T-helper 2 cell treated with Interferon-gamma antibody and Interleukin-4, amounts not matched to agents 5 μg/mL and 100 μg/mL, for 36 hours (primary cell): Measurements from ENCODE around the gene ATCAY.

Source experiments
- DNase-seq: peaks from one replicate; pipeline ENCODE4 v3.0.0; 2021; ENCODE audit warnings: low spot score
- H3K27ac Mint-ChIP-seq: one replicate; pipeline ENCODE4 v1.8.0; 2021; ENCODE audit warnings: mild to moderate bottlenecking, mixed read lengths
- H3K27me3 Mint-ChIP-seq: one replicate; pipeline ENCODE4 v1.8.0; 2021; ENCODE audit warnings: low read depth, mixed read lengths
- H3K36me3 Mint-ChIP-seq: one replicate; pipeline ENCODE4 v1.8.0; 2021; ENCODE audit warnings: low read depth, mixed read lengths
- H3K4me1 Mint-ChIP-seq: one replicate; pipeline ENCODE4 v1.8.0; 2021; ENCODE audit warnings: low read depth, mixed read lengths
- H3K4me3 Mint-ChIP-seq: one replicate; pipeline ENCODE4 v1.8.0; 2022; ENCODE audit warnings: mild to moderate bottlenecking, moderate library complexity, mixed read lengths
- H3K9me3 Mint-ChIP-seq: one replicate; pipeline ENCODE4 v1.8.0; 2021; ENCODE audit warnings: mixed read lengths

Gene ATCAY

DNA sequence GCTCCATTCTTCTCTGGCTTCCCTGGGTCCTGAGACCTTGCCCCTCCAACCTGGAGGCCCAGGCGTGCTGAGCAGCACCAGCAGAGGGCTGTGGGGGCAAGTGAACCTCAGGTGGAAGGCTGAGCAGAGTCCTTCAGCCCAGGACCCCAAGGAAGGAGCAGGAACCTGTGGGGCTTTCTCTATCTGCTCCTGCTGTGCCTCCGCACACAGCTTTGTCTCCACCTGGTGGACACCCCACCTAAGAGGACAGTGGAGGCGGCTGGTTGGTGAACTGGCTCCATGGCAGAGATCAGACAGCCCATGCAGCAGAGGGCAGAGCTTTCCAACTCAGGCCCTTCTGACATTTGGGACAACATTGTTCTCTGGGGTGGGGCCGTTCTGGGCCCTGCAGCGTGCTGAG is 31.4 kb upstream of the ATCAY start:
- Mint-ChIP-seq H3K4me1 (no peaks in the 10 kb centered on the region), H3K27me3 (no peaks in the 10 kb centered on the region), H3K36me3 (peaks cover 3% of the 10 kb centered on the region), H3K27ac (no peak overlapping the region), H3K9me3 (peaks cover 18% of the 10 kb centered on the region), H3K4me3 (no peak overlapping the region)
- DNase-seq: no peak

DNA sequence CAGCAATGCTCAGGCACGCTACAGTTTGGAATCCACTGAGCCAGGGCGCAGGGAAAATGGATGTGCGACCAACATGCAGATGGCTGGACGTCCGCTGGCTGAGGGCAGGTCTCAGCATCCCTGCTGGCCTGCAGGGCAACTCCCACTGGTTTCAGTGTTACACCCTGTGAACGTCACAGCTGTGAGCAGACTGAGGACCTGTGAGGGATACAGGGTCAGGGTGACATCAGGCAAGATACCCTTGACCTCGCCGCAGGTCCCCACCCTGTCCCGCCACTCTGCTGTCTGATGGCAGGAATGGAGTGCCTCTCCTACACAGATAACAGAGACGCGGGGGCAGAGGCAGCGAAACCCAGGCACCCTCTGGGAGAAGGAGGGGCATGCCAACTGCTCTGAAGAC is 30.7 kb upstream of the ATCAY start:
- Mint-ChIP-seq H3K9me3 (peaks cover 18% of the 10 kb centered on the region), H3K27ac (no peak overlapping the region)

DNA sequence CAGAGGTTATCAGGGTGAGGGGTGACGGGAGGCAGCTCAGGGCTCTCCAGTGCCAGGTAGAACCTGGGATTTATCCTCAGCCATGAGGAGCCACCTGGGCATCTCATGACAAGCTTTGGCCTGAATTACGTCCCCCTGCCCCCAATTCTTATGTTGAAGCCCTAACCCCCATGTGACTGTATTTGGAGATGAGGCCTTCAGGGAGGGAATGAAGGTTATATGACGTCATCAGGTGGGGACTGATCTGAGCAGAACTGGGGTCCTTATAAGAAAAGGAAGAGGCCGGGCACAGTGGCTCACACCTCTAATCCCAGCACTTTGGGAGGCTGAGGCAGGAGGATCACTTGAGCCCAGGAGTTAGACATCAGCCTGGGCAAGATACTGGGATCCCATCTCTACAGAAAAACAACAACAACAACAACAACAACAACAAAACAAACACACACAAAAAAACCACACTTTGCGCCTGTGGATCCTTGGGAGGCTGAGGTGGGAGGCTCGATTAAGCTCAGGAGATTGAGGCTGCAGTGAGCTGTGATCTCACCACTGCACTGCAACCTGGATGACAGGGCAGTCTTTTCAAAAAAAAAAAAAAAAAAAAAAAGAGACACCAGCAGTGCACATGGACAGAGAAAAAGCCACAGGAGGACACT is 30.0 kb upstream of the ATCAY start:
- H3K4me3 Mint-ChIP-seq: no peak overlapping the region
- no peaks in the 10 kb centered on the region for H3K27me3 Mint-ChIP-seq
- peaks cover 3% of the 10 kb centered on the region for H3K36me3 Mint-ChIP-seq
- peaks cover 18% of the 10 kb centered on the region for H3K9me3 Mint-ChIP-seq
- H3K27ac Mint-ChIP-seq: no peak overlapping the region
- H3K4me1 Mint-ChIP-seq: no peaks in the 10 kb centered on the region
- DNase-seq: no peak

More for the DNA sequence above, 30.7 kb upstream of the ATCAY start:
- Mint-ChIP-seq H3K4me1 (no peaks in the 10 kb centered on the region), H3K4me3 (no peak overlapping the region), H3K36me3 (peaks cover 3% of the 10 kb centered on the region), H3K27me3 (no peaks in the 10 kb centered on the region)
- DNase-seq: no peak

DNA sequence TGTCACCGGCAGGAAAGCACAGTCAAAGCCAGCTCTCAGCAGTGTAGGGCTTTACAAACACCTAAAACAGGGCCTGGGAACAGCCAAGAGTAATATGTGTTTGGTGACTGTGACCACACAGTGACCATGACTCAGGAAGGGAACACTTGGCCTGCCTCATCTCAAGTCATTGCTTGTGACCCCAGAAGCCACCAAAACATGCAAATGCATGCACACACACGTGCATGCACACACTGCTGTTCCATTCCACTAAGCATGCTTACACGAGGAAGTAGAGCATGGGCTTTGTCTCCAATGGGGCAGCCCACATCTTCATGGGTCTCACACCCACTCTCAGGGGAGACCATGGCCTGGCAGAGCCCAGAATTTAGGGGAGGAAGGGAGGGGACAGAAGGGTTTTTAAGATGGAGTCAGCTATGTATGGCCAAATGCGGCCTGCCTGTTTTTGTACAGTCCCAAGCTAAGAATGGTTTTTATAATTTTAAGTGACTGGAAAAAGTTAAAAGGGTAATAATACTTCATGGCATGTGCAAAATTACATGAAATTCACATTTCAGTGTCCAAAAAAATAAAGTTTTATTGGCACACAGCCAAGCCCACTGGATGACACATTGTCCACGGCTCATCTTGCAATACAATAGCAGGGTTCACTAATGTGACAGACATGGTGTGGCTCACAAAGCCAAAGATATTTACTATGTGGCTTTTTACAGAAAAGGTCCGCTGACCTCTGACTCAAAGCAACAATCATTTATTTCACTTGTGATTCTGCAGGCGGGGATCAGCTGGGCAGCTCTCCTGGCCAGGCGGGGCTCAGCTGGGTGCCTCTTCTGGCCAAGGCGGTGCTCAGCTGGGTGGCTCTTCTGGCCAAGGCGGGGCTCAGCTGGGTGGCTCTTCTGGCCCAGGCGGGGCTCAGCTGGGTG is 29.0 kb upstream of the ATCAY start:
- H3K27me3 Mint-ChIP-seq: no peaks in the 10 kb centered on the region
- H3K27ac Mint-ChIP-seq: no peak overlapping the region

DNA sequence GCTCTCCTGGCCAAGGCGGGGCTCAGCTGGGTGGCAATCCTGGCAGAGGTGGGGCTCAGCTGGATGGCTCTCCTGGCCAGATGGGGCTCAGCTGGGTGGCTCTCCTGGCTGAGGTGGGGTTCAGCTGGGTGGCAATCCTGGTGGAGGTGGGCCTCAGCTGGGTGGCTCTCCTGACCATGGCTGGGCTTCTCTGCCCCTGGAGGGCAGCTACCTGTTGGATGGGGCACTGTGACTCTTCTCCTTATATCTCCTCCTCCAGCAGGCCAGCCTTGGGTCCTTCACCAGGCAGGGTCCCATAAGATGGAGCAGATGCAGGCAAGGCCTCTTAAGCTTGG is 28.3 kb upstream of the ATCAY start:
- H3K4me3 Mint-ChIP-seq: no peak overlapping the region
- peaks cover 3% of the 10 kb centered on the region for H3K36me3 Mint-ChIP-seq
- no peak for DNase-seq
- no peaks in the 10 kb centered on the region for H3K27me3 Mint-ChIP-seq
- peaks cover 15% of the 10 kb centered on the region for H3K9me3 Mint-ChIP-seq
- no peak overlapping the region for H3K27ac Mint-ChIP-seq
- H3K4me1 Mint-ChIP-seq: no peaks in the 10 kb centered on the region

More for the DNA sequence above, 29.0 kb upstream of the ATCAY start:
- no peak for DNase-seq
- Mint-ChIP-seq H3K36me3 (peaks cover 3% of the 10 kb centered on the region), H3K4me3 (no peak overlapping the region), H3K4me1 (no peaks in the 10 kb centered on the region), H3K9me3 (peaks cover 18% of the 10 kb centered on the region)

DNA sequence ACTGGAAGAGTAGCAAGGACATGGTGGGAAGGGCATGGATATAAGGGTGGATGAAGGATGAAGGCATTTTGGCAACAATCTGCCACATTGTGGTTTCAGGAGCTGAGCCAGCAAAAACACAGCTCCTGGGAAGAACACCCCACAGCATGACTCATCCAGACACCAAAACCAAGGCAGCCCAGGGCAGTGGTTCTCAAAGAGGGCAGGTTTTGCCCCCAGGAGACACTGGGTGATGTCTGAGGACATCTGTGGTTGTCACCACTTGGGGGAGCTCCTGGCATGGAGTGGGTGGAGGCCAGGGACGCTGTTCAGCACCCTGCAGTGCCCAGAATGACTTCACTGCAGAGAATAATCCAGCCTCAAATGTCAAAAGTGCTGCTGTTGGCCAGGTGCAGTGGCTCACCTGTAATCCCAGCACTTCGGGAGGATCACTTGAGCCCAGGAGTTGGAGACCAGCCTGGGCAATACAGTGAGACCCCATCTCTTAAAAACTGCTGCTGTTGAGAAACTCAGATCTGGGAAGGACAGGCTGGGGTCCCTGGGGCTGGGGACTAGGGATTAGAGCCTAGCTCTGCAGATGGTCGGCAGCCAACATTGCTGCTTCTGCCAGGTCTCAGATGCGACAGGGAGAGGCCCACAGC is 27.8 kb upstream of the ATCAY start:
- no peak overlapping the region for H3K27ac Mint-ChIP-seq
- peaks cover 3% of the 10 kb centered on the region for H3K36me3 Mint-ChIP-seq
- no peaks in the 10 kb centered on the region for H3K27me3 Mint-ChIP-seq
- peaks cover 15% of the 10 kb centered on the region for H3K9me3 Mint-ChIP-seq
- no peaks in the 10 kb centered on the region for H3K4me1 Mint-ChIP-seq
- H3K4me3 Mint-ChIP-seq: no peak overlapping the region
- DNase-seq: no peak

DNA sequence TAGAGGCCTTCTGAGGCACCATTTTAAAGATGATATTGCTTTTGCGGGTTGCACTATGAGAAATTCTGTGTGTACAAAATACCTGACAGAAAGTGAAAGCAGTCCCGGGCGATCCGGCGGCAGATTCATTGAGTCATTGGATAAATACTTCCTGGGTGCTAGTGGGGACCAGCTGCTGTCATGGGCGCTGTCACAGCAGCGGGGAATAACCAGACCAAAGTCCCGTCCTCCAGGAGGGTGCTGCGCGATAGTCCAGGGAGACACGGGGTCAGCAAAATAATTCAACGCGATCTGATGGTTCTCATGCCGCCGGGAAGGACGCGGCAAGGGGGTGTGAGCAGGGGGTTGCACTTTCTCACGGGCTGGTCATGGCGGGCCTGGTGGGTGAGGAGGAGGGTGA is 25.2 kb upstream of the ATCAY start:
- peaks cover 15% of the 10 kb centered on the region for H3K9me3 Mint-ChIP-seq
- no peak overlapping the region for H3K27ac Mint-ChIP-seq
- H3K4me1 Mint-ChIP-seq: no peaks in the 10 kb centered on the region
- no peaks in the 10 kb centered on the region for H3K27me3 Mint-ChIP-seq
- no peak for DNase-seq
- H3K36me3 Mint-ChIP-seq: peaks cover 3% of the 10 kb centered on the region
- H3K4me3 Mint-ChIP-seq: no peak overlapping the region

DNA sequence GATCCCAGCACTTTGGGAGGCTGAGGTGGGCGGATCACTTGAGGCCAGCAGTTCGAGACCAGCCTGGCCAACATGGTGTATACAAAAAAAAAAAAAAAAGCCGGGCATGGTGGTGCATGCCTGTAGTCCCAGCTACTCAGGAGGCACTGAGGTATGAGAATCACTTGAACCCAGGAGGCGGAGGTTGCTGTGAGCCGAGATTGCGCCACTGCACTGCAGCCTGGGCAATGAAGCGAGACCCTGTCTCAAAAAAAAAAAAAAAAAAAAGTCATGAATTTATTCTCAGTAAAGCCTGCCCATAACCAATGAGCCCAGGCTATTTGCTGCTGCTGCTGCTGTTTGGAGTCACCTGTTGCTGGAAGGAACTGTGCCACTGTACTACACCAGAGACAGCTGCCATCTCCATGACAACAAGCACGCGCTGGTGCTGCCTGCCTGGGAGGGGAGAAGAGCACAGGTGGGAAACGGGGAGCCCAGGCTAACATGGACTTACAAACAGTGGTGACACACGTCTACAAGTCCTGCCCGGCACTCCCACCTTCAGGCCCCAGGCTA is 23.0 kb upstream of the ATCAY start:
- DNase-seq: no peak
- Mint-ChIP-seq H3K9me3 (no peaks in the 10 kb centered on the region), H3K36me3 (no peaks in the 10 kb centered on the region), H3K4me1 (no peaks in the 10 kb centered on the region), H3K27me3 (no peaks in the 10 kb centered on the region), H3K27ac (no peak overlapping the region), H3K4me3 (no peak overlapping the region)

DNA sequence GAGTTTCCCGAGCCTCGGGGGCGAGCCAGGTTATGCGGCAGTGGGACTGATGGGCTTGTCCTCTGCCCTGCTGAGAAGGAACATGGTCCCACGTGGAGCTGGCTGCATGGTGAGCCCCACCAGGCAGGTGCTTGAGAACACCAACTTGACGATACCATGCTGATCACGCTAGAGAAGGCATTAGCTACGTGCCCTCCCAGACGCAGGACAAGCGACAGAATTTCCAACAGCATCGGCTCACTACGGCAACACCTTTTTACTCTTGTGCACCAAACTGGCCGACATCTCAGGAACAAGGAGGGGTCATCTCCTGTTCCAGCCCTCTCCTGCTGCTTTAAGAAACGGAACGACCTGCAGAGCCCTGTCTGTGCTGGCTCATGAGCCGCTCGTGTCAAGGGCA is 20.0 kb upstream of the ATCAY start:
- Mint-ChIP-seq H3K27ac (no peak overlapping the region), H3K36me3 (no peaks in the 10 kb centered on the region), H3K27me3 (no peaks in the 10 kb centered on the region), H3K4me3 (no peak overlapping the region), H3K9me3 (no peaks in the 10 kb centered on the region), H3K4me1 (no peaks in the 10 kb centered on the region)
- no peak for DNase-seq

DNA sequence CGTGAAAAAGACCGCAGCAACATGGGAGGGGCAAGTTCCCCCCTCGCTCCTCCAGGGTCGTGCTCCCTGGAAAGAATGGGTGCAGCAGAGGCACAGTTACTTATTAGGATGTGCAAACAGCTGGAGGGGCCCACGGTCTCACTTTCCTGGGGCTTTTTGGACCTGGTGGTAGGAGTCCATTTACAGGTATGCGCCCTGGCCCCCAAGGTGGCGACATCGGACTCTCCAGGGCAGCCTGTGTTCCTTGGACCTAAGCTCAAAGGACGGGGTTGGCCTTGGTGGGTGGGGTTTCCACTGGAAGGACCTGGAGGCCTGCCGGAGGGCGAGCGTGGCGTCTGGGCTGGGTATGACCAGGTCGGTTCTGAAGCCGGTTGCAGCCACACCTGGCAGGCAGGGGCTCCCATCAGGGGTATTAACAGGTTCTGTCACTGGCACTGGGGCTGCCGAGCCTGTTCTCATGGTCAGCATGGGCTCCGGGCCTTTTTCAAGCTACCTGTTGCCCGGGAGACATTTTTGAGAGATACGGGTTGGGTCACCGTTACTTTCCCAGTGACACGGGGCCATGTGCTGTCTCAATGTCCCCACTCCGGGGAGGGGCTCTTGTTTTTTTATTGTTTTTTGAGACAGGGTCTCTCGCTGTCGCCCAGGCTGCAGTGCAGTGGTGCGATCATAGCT is 17.5 kb upstream of the ATCAY start:
- no peak overlapping the region for H3K27ac Mint-ChIP-seq
- no peaks in the 10 kb centered on the region for H3K9me3 Mint-ChIP-seq
- H3K27me3 Mint-ChIP-seq: peaks cover 15% of the 10 kb centered on the region
- DNase-seq: no peak
- H3K36me3 Mint-ChIP-seq: no peaks in the 10 kb centered on the region
- no peaks in the 10 kb centered on the region for H3K4me1 Mint-ChIP-seq
- H3K4me3 Mint-ChIP-seq: no peak overlapping the region

DNA sequence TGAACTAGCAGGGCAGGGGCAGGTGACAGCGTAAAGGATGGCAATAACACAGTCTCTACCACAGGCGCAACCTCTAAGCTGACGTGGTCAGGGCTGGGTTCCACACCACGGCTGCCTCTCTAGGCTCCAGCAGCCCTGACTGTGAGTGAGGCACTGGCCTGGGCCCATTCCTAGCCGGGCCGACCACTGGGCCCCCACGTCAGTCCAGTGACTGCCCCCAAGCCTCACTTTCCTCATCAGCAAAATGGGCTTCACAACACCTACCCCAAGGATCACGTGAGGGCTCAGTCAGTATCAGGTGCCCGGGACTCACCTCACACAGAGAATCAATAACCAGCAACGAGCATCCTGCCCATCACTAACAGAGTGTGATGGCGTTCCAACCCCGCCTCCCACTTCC is 16.8 kb upstream of the ATCAY start:
- no peak overlapping the region for H3K4me3 Mint-ChIP-seq

DNA sequence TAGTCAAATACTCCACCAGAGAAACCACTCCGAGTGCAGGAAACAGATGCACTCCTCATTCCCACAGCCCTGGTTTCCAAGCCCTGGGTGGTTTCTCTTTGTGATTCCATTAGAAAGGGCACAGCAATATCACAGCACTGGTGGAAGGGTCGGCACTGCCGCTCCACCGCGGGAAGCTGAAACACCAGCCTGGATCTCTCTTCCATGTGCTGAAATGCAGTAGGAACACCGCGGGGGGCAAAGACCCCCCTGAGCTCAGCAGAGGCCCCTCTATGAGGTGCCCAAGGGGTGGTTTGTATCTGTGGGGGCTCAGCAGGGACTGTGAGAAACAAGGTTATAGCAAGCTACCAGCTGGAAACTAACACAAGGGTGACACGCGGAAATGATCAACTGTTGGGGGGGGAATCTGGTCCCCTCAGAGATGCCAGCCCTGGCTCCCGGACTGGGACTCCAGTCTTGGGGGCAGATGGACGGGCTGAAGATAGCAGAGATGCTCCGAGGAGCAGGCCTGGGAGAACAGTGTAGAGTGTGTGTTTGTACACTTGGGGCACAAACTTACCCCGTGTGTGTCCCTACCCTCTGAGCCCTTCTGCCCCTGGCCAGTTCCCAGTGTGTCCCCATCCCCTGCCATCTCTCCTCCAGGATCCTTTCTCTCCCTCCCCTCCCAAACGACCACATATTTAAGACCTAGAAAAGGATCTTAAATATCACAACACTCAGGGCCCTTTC is 13.4 kb upstream of the ATCAY start:
- no peaks in the 10 kb centered on the region for H3K4me1 Mint-ChIP-seq
- no peak overlapping the region for H3K4me3 Mint-ChIP-seq
- H3K36me3 Mint-ChIP-seq: peaks cover 3% of the 10 kb centered on the region
- H3K27ac Mint-ChIP-seq: no peak overlapping the region
- peaks cover 27% of the 10 kb centered on the region for H3K27me3 Mint-ChIP-seq
- H3K9me3 Mint-ChIP-seq: peaks cover 7% of the 10 kb centered on the region
- DNase-seq: no peak

More for the DNA sequence above, 16.8 kb upstream of the ATCAY start:
- H3K36me3 Mint-ChIP-seq: no peaks in the 10 kb centered on the region
- H3K4me1 Mint-ChIP-seq: no peaks in the 10 kb centered on the region
- peaks cover 19% of the 10 kb centered on the region for H3K27me3 Mint-ChIP-seq
- H3K9me3 Mint-ChIP-seq: no peaks in the 10 kb centered on the region
- no peak for DNase-seq
- H3K27ac Mint-ChIP-seq: no peak overlapping the region
